NCI-H2171 treated with DMSO at 0.1 percent for 48 hours (cell line): ENCODE measurements around the gene SIGLEC9.

Experiments used
- DNase-seq: peaks from one replicate; lab custom pipeline; 2025; lab: John Stamatoyannopoulos, UW

Gene SIGLEC9

DNA sequence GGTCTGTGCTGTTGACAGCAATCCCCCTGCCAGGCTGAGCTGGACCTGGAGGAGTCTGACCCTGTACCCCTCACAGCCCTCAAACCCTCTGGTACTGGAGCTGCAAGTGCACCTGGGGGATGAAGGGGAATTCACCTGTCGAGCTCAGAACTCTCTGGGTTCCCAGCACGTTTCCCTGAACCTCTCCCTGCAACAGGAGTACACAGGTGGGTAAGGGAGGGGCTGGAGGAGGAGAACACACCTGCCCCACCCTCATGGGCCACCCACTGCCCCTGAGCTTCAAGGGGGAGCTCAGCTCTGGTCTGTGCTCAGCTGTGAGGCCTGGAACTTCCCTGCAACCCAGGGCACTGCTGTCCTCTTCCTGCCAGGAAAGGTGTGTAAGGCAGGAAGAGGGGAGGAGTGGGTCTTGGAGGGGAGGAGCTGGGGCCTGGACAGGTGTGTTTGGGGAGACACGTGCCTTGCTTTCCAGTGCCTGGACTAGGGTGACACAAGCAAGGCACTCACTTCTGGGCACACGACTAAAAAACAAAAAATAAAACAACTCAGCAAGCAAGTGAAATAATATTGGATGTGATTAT lies 21.3 kb downstream of the SIGLEC9 start:
- no peak for DNase-seq

DNA sequence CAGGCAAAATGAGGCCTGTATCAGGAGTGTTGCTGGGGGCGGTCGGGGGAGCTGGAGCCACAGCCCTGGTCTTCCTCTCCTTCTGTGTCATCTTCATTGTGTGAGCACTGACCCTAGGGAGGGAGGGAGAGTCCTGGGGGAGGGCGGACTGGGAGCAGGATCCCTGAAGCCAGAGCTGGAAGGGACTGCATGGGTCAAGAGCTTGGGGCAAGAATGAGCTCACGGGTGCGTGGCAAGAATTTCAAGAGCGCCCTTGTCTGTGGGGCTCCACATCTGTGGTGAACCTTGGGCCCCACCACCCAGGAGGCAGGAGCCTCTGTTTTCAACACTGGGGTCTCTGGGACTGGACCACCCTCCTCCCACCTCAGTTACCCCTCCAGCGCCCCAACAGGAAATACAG lies 22.0 kb downstream of the SIGLEC9 start:
- DNase-seq: no peak

DNA sequence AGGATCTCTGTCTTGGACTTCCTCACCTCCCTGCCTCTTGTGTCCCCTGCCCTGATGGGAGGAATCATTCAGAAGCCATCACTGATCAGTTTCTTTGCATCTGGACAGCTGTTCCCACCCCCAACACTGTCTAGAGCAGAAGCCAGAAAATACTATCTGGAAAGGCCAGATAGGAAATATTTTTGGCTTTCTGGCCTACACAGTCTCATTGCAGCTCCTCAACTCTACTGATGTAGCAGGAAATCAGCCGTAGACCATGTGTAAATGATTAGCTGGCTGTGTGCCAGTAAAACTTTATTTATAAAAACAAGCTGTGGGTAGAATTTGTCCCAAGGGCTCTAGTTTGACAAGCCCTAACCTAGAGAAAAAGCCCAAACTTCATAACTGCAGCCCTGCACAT lies 23.0 kb downstream of the SIGLEC9 start:
- DNase-seq: no peak

DNA sequence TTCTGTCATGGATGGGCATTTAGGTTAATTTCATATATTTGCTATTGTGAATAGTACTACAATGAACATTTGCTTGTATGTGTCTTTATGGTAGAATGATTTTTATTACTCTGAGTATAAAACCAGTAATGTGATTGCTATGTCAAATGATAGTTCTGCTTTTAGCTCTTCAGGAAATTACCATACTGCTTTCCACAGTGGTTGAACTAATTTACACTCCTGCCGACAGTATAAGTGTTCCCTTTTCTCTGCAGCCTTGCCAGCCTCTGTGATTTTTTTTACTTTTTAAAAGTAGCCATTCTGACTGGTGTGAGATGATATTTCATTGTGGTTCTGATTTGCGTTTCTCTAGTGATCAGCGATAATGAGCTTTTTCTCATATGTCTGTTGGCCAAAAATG lies 23.9 kb downstream of the SIGLEC9 start:
- no peak for DNase-seq

DNA sequence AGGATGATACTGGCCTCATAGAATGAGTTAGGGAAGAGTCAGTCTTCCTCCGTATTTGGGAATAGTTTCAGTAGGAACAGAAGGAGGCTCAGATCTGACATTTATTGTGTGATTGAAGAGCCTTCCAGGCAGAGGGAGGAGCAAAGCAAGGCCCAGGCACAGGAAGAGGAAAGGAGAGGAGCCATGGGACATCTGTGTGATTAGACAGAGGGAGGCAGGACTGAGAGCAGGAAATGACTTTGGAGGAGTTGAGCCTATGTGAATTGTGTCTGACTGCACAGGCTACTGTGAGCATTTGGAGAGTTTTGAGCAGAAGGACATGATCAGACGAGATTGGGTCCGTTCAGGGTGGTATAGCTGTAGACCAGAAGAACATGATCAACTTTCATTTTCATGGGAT lies 25.9 kb downstream of the SIGLEC9 start:
- no peak for DNase-seq

DNA sequence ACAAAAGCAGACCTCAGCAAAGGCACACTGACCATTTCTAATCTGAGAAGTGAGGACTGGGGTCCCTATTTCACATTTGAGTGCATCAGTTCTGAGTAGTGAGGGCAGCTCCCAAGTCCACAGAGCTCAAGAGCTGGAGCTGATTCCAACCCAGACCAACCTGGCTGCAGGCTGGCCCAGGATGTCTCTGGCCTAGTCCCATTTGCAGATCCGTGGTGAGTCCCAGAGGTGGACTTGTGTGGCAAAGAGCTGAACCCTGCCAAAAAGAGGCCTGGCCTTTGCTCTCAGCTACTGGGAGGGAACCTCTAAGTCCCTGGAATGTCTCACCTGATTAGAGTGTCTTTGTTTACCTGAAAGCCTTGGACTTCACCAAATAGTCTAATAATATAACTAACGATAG lies 32.0 kb downstream of the SIGLEC9 start:
- DNase-seq: no peak

DNA sequence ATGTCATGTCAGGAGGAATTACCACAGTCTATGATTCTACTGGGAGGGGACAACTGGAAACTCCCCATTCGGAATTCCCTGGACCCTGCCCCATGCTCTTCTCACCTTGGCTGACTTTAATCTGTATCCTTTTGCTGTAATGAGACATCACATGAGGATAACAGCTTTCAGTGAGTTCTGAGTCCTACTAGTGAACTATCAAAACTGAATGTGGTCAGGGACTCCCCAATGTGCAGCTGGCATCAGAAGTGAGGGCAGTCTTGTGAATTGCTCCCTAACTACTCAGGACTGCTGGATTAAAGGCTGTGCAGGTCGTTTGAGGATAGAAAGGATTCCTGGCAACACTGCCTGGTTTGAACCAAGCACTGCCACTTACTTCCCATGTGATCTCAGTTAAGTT lies 32.6 kb downstream of the SIGLEC9 start:
- no peak for DNase-seq

DNA sequence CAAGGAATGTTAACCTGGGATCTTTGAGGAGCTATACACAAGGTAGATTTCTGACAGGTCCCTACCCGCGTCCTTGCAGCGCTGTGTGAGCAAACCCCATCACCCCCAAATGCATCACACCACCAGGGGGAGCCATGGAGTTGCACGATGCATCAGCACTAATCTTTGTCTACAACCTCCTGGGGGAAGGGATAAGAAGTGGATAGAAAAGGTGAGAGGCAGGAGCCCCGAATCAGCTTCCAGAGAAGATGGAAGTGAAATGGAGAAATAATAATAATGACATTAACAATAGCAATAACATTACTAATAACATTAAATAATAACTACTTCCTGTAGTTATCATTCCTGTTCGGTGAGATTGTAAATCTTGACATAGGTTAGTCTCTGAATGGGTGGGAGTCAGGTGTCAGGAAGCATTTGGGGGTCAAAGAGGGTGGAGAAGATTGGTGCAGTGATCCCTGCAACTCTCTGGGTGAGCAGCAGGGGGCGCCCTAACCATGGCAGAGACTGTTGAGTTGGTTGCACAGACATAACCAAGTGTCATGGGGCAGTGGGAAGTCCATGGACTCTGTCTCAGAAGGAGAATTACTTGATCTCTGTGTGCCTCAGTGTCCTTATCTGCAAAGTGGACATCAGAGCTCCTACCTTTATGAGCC lies 33.9 kb downstream of the SIGLEC9 start:
- DNase-seq: no peak

DNA sequence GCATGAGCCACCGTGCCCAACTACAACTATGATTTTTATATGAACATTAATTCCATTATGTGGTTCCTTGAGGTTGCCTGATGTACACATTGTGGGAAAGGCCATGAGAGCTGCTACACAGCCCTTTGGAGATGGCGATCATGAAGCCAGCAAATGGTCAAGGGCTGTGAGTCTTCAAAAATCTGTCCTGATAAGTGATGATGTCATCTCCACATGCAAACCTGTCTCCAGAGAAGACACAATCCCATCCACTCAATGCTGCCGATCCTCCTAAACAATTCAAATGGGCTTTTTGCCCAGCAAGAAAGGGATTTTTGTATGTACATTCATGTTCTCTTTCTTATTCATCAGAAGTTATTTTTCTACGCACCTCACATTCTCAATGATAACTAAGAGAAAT lies 35.0 kb downstream of the SIGLEC9 start:
- no peak for DNase-seq

DNA sequence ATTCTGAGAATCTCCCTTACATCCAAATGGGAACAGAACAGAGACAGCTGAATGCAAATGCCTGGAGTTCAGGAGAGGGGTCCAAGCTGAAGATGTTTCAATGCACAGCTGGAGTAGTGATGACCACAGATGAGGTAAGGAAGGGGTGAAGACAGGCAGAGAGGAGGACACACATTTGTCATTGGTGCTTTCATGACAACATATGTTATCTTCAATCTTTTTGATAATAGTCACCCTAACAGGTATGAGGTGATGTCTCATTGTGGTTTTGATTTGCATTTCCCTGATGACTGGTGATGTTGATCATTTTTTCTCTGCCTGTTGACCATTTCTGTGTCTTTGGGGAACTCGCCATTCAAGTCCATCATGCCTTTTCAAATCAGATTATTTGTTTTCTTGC lies 36.6 kb downstream of the SIGLEC9 start:
- DNase-seq: no peak

DNA sequence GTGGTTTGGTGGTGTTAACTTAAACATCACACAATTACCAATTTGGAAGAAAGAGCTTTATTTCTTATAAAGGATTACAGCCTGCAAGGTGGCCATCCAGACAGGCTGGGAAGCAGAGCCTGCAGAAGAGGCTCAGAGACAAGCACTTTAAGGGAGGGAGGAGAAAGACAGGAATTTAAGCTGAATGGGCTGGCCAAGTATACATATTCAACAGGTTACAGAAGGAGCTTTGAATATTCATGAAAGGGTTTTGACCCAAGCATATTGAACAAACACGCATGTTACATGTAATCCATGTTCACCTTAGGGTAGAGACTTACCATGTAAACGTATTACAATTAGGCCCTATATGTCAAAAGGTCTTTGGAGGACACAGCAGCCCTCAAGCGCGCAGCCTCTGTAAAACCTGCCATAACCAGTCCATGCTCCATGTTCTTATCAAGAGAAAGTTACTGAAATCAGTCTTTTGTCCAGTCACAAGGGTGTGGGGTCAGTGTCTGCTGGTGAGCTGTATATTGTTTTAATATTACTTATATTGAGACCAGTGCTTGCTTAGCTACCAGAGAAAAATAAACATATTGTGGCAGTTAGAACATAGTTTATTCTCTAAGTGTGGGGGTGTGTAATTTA lies 37.3 kb downstream of the SIGLEC9 start:
- DNase-seq: no peak

DNA sequence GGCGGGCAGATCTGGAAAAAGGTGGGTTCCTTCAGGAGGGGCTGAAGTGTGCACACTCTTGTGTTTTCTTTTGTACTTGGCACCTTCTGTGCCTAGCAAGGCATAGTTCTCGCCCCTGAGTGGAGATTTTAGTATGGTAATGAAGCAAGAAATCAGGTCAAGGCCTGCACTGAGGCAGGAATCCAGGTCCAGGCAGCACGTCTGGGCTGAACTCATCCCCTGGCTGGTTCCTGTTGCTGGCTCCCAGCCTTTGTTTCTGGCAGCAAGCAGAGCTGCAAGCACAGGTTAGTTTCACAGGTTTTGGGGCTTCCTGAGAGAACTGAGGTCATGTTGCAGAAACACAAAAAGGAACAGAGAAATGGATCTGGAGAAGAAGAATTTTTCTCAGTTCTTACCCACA lies 38.6 kb downstream of the SIGLEC9 start:
- no peak for DNase-seq

DNA sequence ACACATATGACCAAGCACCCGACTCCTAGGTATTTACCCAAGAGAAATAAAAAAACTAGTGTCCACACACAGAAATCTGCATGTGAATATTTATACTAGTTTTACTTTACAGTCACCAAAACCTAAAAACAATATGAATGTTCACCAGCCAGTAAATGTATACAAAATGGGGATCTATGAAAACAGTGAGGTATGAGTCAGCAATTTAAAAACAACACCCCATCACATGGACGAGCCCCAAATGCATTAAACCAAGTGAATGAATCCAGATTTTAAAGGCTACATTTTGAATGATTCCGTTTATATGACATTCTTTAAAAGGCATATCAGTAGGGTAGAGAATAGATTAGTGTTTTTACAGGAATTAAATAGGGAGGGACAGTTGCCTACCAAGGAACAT lies 39.5 kb downstream of the SIGLEC9 start:
- no peak for DNase-seq

DNA sequence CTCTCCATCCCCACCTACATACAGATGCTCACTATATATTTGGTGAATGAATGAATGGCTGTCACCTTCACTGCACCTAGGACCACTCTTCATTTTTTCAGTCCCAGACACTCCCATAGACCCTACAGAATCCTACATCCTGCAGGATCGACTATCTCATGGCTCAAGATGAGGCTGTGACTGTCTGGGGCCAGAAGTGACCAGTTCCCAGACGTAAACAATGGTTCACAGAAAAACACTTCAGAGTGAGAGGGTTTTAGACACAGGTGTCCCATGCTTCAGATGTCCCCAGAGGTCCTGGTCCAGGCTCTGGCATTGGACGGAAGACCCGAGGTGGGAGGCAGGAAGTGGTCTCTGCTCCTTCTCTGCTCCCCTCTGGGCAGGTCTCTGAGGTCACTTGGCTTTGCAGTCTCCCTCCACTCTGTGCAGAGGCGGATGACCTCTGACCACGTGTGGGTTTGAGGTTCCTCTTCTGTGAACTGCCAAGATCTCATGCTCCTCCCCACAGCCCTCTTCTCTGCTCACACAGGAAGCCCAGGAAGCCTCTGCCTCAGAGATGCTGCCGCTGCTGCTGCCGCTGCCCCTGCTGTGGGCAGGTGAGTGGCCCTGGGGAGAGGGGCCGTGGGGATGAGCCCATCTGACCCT lies 42.3 kb downstream of the SIGLEC9 start:
- no peak for DNase-seq

DNA sequence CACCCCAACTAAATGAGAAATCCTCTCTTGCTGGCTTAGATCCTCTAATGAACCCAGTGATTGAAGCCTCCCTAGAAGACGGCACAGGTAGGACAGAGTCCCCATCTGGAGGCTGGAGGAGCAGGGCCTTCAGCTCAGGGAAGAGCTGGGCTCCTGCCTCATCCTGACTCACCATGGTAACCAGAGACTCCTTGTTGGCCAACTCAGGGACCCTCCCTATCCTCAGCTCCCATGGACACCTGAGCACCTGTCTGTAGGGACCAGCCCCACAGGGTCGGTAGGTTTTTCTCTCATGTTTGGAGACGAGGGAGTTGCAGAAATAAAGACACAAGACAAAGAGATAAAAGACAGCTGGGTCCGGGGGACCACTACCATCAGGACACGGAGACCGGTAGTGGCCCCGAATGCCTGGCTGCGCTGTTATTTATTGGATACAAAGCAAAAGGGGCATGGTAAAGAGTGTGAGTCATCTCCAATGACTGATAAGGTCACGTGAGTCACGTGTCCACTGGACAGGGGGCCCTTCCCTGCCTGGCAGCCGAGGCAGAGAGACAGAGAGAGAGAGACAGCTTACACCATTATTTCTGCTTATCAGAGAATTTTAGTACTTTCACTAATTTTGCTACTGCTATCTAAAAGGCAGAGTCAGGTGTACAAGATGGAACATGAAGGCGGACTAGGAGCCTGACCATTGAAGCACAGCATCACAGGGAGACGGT lies 44.0 kb downstream of the SIGLEC9 start:
- DNase-seq: no peak

DNA sequence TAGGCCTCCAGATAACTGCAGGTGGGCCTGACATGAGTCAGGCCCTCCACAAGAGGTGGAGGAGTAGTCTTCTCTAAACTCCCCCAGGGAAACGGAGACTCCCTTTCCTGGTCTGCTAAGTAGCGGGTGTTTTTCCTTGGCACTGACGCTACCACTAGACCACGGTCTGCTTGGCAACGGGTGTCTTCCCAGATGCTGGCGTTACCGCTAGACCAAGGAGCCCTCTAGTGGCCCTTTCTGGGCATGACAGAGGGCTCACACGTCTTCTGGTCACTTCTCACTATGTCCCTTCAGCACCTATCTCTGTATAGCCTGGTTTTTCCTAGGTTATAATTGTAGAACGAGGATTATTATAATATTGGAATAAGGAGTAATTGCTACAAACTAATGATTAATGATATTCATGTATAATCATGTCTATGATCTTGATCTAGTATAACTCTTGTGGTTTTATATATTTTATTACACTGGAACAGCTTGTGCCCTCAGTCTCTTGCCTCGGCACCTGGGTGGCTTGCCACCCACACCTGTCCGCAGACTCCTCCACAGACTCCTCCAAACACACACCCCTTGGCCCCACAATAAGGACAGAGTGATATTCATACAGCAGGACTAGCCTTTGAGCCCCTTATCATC lies 44.7 kb downstream of the SIGLEC9 start:
- DNase-seq: peak; percentile 44

DNA sequence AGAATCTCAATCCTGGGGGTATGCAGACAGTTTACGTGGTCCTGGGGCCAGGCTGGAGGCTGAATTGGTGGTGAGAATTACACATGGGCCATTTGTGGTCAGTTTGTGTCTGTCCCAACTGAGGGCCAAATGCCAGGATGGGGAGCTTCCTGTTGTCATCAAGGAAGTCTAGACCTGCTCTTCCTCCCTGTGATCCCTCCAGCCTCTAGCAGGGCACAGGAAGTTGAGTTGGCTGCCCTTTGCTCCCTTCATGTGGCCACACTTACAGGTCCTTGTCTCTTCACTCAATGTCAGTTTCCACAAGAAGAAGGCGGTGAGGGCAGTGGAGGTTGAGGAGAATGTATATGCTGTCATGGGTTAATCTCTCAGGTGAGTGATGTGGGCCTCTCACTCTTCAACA lies 47.5 kb downstream of the SIGLEC9 start:
- DNase-seq: no peak

DNA sequence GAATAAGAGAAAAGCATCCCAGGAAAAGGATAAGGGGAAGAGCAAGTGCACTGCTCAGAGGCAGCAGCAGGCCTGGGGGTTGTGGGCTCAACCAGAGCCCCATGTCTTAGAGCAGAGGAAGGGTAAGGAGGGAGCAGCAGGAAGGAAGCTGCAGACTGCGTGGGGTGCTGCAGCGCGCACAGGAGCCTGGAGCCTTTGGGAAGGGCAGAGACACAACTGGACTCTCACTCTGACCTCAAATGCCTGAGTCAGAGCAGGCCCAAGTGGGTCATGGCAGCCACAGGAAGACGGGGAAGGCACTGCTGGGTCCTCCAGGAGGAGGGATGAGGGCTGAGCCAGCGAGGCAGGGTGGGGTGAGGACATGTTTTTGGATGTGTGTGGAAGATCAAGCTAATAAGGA lies 49.0 kb downstream of the SIGLEC9 start:
- DNase-seq: no peak

DNA sequence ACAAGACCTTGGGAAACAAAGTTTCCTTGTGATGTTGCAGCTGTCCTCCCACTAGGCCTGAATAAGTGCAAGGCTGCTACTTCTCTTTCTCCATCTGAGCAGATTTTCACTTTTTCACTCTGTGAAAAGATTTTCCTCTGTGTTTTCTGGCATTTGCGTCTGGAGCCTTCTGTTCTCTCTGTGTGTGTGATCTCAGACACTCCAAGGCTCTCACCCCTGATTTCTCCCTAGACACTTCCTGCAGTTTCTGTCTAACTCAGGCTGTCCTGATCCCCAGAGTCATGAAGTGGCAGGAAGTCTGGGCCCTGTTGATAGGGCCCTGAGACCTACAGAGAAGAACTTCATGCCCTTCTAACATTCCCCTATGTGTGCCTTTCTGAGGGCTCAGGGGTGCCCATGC lies 54.5 kb downstream of the SIGLEC9 start:
- DNase-seq: no peak
